Suppressor macrophage treated with lipopolysaccharide for 4 hours (primary cell): ENCODE measurements around the gene ADCK2.
"Not testable (repeated sequence)": the region's sequence is repeated elsewhere in the genome, so short reads cannot be mapped to it uniquely, and the experiment has no call there.

ENCODE experiments used
- DNase-seq: peaks from one replicate; pipeline ENCODE4 v3.0.0-alpha.2; 2020

The ADCK2 gene

GRCh38 chr7:140697447-140698143 lies 24.9 kb downstream of the ADCK2 start:
- DNase-seq = no peak

DNA sequence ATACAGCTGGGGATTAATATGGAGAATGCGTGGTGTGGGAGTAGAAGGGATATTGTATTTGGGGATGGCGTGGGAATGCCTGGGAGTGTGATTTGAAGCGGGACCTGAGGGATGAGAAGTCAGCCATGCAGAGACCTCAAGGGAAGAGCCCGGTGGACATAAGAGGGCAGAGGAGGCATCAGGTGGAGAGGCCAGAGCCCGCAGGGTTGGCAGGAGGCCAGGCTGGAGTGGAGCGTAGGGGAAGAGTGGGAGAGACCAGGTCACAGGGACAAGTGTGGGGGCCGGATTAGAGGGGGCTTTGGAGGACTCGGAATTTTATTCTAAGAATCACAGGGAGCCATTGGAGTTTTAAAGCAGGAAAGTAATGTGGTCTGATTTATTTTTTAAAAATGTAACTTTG lies 25.7 kb downstream of the ADCK2 start:
- DNase-seq = no peak

DNA sequence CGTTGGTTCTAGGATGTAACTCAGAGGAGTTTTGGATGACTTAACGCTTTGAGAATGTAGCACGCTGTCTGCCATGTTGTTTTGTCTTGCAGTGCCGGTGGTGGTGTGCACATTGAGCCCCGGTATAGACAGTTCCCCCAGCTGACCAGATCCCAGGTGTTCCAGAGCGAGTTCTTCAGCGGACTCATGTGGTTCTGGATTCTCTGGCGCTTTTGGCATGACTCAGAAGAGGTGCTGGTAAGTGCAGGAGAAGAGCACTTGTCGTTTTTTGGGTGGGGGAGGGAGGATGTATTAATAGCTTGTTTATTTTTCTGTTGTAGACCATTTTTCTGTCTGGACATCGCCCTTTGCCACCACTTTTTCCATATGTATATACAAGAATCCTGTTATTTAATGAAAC lies 30.0 kb downstream of the ADCK2 start:
- no peak for DNase-seq

GRCh38 chr7:140704205-140704604 lies 31.5 kb downstream of the ADCK2 start:
- DNase-seq = no peak

DNA sequence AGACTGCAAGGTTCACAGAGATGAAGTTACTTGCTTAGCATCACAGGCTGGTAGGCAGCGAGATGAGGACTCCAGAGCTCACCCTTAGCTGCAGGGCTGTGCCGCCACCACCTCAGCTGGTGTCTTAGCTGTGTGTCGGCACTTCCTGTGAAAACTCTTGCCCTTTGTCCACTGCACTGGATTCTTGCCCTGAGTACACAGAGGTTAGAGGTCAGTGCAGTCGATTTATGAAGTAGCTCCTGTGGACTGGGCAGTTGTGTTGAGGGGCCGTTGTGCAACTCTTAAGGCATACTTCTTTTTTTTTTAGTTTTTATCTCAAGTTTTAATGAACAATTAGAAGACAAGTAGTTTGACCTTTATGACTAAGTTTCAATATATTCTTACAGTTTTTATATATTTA lies 34.4 kb downstream of the ADCK2 start:
- no peak for DNase-seq

DNA sequence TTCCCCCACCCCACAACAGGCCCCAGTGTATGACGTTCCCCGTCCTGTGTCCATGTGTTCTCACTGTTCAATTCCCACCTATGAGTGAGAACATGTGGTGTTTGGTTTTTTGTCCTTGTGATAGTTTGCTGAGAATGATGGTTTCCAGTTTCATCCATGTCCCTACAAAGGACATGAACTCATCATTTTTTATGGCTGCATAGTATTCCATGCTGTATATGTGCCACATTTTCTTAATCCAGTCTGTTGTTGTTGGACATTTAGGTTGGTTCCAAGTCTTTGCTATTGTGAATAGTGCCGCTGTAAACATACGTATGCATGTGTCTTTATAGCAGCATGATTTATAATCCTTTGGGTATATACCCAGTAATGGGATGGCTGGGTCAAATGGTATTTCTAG lies 36.0 kb downstream of the ADCK2 start:
- not testable (repeated sequence) for DNase-seq

DNA sequence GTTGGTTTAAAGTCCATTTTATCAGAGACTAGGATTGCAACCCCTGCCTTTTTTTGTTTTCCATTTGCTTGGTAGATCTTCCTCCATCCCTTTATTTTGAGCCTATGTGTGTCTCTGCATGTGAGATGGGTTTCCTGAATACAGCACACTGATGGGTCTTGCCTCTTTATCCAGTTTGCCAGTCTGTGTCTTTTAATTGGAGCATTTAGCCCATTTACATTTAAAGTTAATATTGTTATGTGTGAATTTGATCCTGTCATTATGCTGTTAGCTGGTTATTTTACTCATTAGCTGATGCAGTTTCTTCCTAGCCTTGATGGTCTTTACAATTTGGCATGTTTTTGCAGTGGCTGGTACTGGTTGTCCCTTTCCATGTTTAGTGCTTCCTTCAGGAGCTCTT lies 39.6 kb downstream of the ADCK2 start:
- DNase-seq = not testable (repeated sequence)

GRCh38 chr7:140714331-140715040 lies 41.7 kb downstream of the ADCK2 start:
- no peak for DNase-seq

DNA sequence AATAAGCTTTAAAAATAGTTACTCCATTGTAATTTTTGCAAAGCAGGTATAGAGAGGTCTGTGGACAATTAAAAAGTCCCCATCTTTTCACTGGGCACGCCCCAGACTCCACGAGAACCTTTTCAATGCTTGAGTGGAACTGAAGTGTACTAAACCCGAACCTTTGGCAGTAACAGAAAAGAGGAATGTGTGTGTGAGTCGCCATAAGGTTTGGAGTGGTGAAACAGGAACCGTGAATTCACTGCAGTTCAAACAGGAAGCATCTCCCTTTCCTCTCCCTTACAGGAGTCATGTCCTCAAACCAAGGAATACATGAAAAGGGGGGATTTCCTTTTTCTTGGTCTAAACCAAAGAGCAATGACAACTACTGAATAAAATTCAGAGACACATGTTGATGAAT lies 47.0 kb downstream of the ADCK2 start:
- DNase-seq = peak; percentile 55

DNA sequence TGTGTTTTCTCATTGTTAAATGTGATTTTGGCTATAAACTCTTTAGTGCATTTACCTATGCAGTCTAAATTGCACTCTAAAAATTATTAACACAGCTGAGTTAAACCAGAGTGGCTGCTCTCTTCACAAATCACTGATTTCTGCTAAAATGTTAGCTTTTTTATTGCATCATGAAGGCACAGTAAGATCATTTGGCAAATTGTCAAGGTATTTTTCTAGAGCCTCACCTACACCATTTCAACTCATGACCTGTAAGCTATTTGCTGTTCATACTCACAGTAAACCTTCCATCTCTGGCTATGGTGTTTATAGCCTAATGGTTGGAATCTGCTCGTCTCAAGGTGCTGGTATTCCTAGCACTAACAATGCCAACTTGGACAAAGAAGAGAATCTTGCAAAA lies 49.5 kb downstream of the ADCK2 start:
- no peak for DNase-seq

DNA sequence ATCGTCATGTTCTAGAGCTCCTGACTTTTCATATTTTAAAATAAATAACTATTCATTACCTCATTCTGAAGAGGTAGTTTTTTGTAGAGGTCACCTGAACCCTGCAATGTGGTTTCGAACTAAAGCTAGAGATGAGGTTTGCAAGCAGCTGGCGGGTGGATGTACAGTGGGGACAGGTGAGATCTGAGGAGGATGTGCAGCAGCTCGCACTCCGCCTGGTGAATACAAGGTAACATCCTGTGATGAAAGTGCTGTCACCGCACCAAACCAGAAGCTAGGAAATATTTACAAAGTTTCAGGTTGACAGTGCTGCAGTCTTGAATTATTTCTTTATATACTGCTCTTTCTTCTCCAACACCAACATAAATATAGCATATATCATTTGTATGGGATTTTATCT lies 50.3 kb downstream of the ADCK2 start:
- no peak for DNase-seq

GRCh38 chr7:140723574-140723973 lies 50.8 kb downstream of the ADCK2 start:
- DNase-seq = no peak

DNA sequence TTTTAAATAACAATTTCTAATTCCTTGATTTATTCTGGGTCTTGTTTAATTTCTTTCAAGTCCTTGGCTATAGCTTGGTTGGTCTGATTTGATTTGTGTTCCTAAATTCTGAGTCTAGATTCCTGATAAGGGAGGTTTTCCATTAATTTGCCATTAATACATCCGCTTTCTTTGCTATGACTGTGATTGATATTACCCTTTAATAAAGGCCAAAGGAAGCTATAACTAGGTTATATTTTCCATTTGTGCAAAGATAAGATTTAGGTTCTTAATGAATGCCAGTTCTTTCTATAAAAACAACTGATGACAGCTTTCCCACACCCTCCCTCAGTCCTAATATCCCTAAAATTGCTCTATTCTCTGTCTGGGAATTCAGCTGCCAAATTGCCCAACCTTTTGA lies 52.0 kb downstream of the ADCK2 start:
- no peak for DNase-seq

GRCh38 chr7:140726281-140726680 lies 53.5 kb downstream of the ADCK2 start:
- peak; percentile 28 for DNase-seq

GRCh38 chr7:140732416-140732815 lies 59.7 kb downstream of the ADCK2 start:
- DNase-seq = no peak

DNA sequence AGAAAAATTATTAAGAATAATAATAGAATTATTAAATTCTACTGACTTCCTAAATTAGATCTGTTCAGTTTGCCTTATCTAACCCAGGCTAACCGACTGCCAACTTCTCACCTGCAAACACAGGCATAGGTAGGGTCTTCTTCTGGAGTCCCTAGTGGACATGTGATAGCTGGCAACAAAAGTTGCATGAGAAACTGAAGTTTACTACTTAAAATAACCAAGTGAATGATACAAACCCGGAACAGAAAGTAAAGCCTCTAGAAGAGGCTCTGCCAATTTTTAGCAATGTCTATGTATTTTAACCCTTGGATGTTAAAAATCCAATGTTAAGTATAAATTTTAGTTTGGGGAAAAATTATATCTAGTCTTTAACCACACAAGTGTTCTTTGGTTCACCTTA lies 61.4 kb downstream of the ADCK2 start:
- no peak for DNase-seq

DNA sequence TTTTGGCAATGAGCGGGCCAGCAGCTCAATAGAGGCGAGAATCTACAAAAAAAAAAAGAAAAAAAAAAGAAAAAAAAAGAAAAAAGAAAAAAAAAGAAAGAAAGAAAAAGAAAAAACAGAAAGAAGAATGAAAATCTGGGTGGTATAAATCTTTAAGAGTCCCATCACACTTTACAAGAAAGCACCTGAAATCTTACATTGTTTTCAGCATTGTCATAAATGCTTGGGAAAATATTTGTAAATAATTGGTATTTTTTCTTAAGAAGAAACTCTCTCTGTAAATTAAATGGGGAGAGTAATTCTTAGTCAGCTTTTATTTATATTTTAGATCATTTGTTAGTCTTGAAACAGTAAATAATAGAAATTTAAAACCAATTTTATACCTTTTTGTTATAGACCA lies 62.0 kb downstream of the ADCK2 start:
- DNase-seq = no peak

- no peak for DNase-seq
These were observed 65.5 kb downstream of the ADCK2 start for GRCh38 chr7:140738280-140738679.

GRCh38 chr7:140743255-140743654 lies 70.5 kb downstream of the ADCK2 start:
- not testable (repeated sequence) for DNase-seq

DNA sequence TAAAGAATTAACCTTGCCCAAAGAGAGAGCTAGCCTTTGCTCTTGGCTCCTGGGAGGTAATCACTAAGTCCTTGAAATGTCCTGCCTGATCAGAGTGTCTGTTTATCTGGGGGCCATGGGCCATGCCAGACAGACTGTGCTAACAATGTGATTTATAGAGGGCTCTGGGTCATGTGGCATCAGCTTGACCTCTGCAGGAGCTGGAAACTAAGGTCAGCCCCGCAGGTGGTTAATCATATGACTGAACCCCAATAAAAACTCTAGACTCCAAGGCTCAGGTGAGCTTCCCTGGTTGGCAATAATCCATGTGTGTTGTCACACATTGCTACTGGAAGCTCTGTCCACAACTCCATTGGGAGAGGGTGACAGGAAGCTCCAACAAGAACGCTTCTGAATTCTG lies 71.3 kb downstream of the ADCK2 start:
- DNase-seq = no peak
